Fibroblast of lung (primary cell): ENCODE measurements around the gene DCXR. TPM values are rescaled to one million over a fixed set of nuclear protein-coding genes. Genes with fewer than 3 reads are reported as not detected.

Experiments
- DNase-seq, 2 donors: peaks; one replicate each; pipeline versions ENCODE4 v3.0.0 to v3.0.0-alpha.2; 2010; ENCODE audit warnings: low read depth in 2 of 2
- H2AFZ ChIP-seq: 2 replicates; pipeline ENCODE4 v1.5.1; 2012; ENCODE audit warnings: low read length, control low read depth, inconsistent platforms
- H3K27ac ChIP-seq: 2 replicates; pipeline ENCODE4 v1.5.1; 2011; ENCODE audit warnings: low read length, control low read depth; ENCODE audit not compliant: insufficient read depth
- H3K27me3 ChIP-seq: 2 replicates; pipeline ENCODE4 v1.5.1; 2011; ENCODE audit warnings: mild to moderate bottlenecking, low read length; ENCODE audit not compliant: control insufficient read depth, insufficient read depth
- H3K36me3 ChIP-seq: 2 replicates; pipeline ENCODE4 v1.5.1; 2011; ENCODE audit warnings: low read length; ENCODE audit not compliant: control insufficient read depth, insufficient read depth
- H3K4me1 ChIP-seq: 2 replicates; pipeline ENCODE4 v1.5.1; 2011; ENCODE audit warnings: low read length; ENCODE audit not compliant: control insufficient read depth, insufficient read depth; ENCODE audit errors: extremely low read depth
- H3K4me2 ChIP-seq: 2 replicates; pipeline ENCODE4 v1.5.1; 2011; ENCODE audit warnings: low read length, control low read depth; ENCODE audit not compliant: insufficient read depth; ENCODE audit errors: extremely low read depth
- H3K4me3 ChIP-seq, 4 experiments: fragments of 200-600 bp in 1 of 4; sonication (generic) in 1 of 4; replicated peaks in 1 of 4; 2 replicates each; pipeline ENCODE4 v1.5.1; 2011 to 2016; ENCODE audit warnings: low read length in 4 of 4, low read depth in 3 of 4, mild to moderate bottlenecking in 3 of 4, control low read depth in 2 of 4, inconsistent platforms in 1 of 4, mixed read lengths in 1 of 4; ENCODE audit not compliant: insufficient read depth in 1 of 4; ENCODE audit errors: control extremely low read depth in 1 of 4
- H3K79me2 ChIP-seq: 2 replicates; pipeline ENCODE4 v1.5.1; 2012; ENCODE audit warnings: mild to moderate bottlenecking, low read length, inconsistent platforms; ENCODE audit not compliant: control insufficient read depth, insufficient read depth
- H3K9ac ChIP-seq: 2 replicates; pipeline ENCODE4 v1.5.1; 2011; ENCODE audit warnings: mild to moderate bottlenecking, low read length, control low read depth; ENCODE audit not compliant: insufficient read depth
- H3K9me3 ChIP-seq: 2 replicates; pipeline ENCODE4 v1.5.1; 2012; ENCODE audit warnings: low read depth, low read length; ENCODE audit not compliant: control insufficient read depth, insufficient read depth
- H4K20me1 ChIP-seq: 2 replicates; pipeline ENCODE4 v1.5.1; 2011; ENCODE audit warnings: low read length; ENCODE audit not compliant: control insufficient read depth, insufficient read depth; ENCODE audit errors: extremely low read depth
- CTCF ChIP-seq, 2 donors: IDR thresholded peaks in 1 of 2; conservative IDR thresholded peaks in 1 of 2; 1 replicate in 1 of 2; 2 replicates in 1 of 2; pipeline ENCODE4 v1.5.1; 2011 to 2012; ENCODE audit warnings: low read length in 2 of 2, control low read depth in 1 of 2, inconsistent platforms in 1 of 2, low read depth in 1 of 2, mild to moderate bottlenecking in 1 of 2
- EZH2 ChIP-seq: IDR thresholded peaks from 2 replicates; pipeline ENCODE4 v1.5.1; 2012; ENCODE audit warnings: low read length, control low read depth, mild to moderate bottlenecking; ENCODE audit errors: missing control alignments
- polyA minus RNA-seq: library from RNA; depleted of rRNA, polyadenylated mRNA; stranded (reverse); fragments of >200 nt; gene quantifications from 2 replicates; pipeline ENCODE4 v1.2.3, GENCODE V29; 2011; ENCODE audit warnings: low replicate concordance
- polyA plus RNA-seq, 2 donors: library from polyadenylated mRNA; depleted of rRNA in 1 of 2; stranded (reverse) in 1 of 2; unstranded in 1 of 2; fragments of >200 nt; gene quantifications; 2 replicates each; pipeline ENCODE4 v1.2.1, GENCODE V29; 2011 to 2012; ENCODE audit warnings: missing spikeins in 1 of 2
- total RNA-seq: library from RNA; depleted of rRNA; stranded (reverse); fragments of >200 nt; gene quantifications from 2 replicates; pipeline ENCODE4 v1.2.1, GENCODE V29; 2014

DCXR gene
- total RNA-seq (38.3 and 43.6 TPM in 2 replicates), polyA plus RNA-seq (34.8 and 75.3 TPM in 2 replicates), polyA minus RNA-seq (121 and 132 TPM in 2 replicates)
- 48.1 and 90.1 TPM in 2 replicates for polyA plus RNA-seq (2012)

- Histone ChIP-seq H3K9me3 (no peaks in the 10 kb centered on the region), H3K4me2 (peak within 1 kb of the TSS; percentile 80), H3K36me3 (no peaks in the 10 kb centered on the region), H3K27me3 (no peaks in the 10 kb centered on the region), H2AFZ (peak within 1 kb of the TSS; percentile 75), H3K4me3 (peak within 1 kb of the TSS; percentile 67 to 83 (median 70)), H4K20me1 (no peaks in the 10 kb centered on the region), H3K27ac (peak within 1 kb of the TSS; percentile 78), H3K79me2 (no peaks in the 10 kb centered on the region), H3K9ac (peak within 1 kb of the TSS; percentile 71), H3K4me1 (peaks cover 4% of the 10 kb centered on the region)
- peak; percentile 94 to 96 for DNase-seq
- peak; percentile 47 for TF ChIP-seq CTCF (conservative IDR thresholded peaks at IDR 0.05 in 1 of 2, IDR thresholded peaks at IDR 0.05 in 1 of 2; ENCODE audit: low read depth in 1 of 2, low read length in 2 of 2)
- TF ChIP-seq EZH2 = no peak
Observed at GRCh38 chr17:82037092-82037888, at the start of gene DCXR. DCXR (minus strand) TSS chr17:82037697; CDS start chr17:82037682, 15 bp downstream.

GRCh38 chr17:82085931-82086764 is 48.7 kb upstream of the DCXR start:
- Histone ChIP-seq H2AFZ (no peak overlapping the region), H3K79me2 (peaks cover 4% of the 10 kb centered on the region), H3K27me3 (no peaks in the 10 kb centered on the region), H3K36me3 (peaks cover 80% of the 10 kb centered on the region), H3K27ac (no peak overlapping the region), H3K4me3 (no peak overlapping the region), H3K4me2 (no peak overlapping the region), H3K9ac (no peak overlapping the region), H3K4me1 (no peaks in the 10 kb centered on the region), H3K9me3 (no peaks in the 10 kb centered on the region), H4K20me1 (no peaks in the 10 kb centered on the region)
- TF ChIP-seq EZH2 (no peak), CTCF (conservative IDR thresholded peaks at IDR 0.05 in 1 of 2, IDR thresholded peaks at IDR 0.05 in 1 of 2; ENCODE audit: low read depth in 1 of 2, low read length in 2 of 2) (no peak)
- no peak for DNase-seq
